ENCODE data around the gene SLC12A9.

DNA sequence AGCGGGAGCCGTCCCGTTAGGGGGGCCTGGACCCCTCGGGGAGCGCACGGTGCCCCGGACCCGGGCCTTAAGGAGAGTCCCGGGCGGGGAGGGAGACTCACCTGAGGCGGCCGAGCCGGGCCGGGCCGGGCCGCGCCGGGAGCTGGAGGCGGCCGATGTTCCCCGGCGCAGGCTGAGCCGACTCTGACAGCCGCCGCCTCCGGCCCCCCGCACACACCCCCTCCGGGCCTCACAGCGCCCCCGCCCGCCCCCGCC, 43.1 kb downstream of the SLC12A9 start, which contains the start of gene ACHE:
- TF ChIP-seq, protein P1, sequence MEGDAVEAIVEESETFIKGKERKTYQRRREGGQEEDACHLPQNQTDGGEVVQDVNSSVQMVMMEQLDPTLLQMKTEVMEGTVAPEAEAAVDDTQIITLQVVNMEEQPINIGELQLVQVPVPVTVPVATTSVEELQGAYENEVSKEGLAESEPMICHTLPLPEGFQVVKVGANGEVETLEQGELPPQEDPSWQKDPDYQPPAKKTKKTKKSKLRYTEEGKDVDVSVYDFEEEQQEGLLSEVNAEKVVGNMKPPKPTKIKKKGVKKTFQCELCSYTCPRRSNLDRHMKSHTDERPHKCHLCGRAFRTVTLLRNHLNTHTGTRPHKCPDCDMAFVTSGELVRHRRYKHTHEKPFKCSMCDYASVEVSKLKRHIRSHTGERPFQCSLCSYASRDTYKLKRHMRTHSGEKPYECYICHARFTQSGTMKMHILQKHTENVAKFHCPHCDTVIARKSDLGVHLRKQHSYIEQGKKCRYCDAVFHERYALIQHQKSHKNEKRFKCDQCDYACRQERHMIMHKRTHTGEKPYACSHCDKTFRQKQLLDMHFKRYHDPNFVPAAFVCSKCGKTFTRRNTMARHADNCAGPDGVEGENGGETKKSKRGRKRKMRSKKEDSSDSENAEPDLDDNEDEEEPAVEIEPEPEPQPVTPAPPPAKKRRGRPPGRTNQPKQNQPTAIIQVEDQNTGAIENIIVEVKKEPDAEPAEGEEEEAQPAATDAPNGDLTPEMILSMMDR (IDR thresholded peaks at IDR 0.05; ENCODE audit: low read length): no peak
- TF ChIP-seq EZH2 (IDR thresholded peaks at IDR 0.05; ENCODE audit: borderline replicate concordance, low read length): no peak
